Right lobe of liver (tissue), 6 donors: Measurements from ENCODE around the gene CFAP57. TPM values are rescaled to one million over a fixed set of nuclear protein-coding genes. Genes with fewer than 3 reads are reported as not detected.
A peak's percentile ranks its signal among the peaks of the same experiment; 100 is the strongest.

Experiments
- ATAC-seq, 4 donors: fragments of 200-7000 bp; cut with Tn5 transposase; one replicate each; pipeline ENCODE4 v1.9.1; 2020; ENCODE audit warnings: mild to moderate bottlenecking in 4 of 4, moderate library complexity in 4 of 4
- DNase-seq, 3 donors: peaks; one replicate each; pipeline ENCODE4 v3.0.0-alpha.2; 2020
- H3K27ac ChIP-seq, 3 donors: fragments of 200-600 bp; one replicate each; pipeline ENCODE4 v1.8.0; 2022
- H3K27me3 ChIP-seq, 2 donors: fragments of 200-600 bp; one replicate each; pipeline ENCODE4 v1.8.0; 2022
- H3K36me3 ChIP-seq, 4 donors: fragments of 200-600 bp; sonication (generic) in 1 of 4; one replicate each; pipeline versions ENCODE4 v1.5.1 to v1.8.0; 2017 to 2022; ENCODE audit warnings: control low read depth in 1 of 4
- H3K4me1 ChIP-seq, 4 donors: fragments of 200-600 bp; sonication (generic) in 1 of 4; one replicate each; pipeline versions ENCODE4 v1.5.1 to v1.8.0; 2017 to 2022; ENCODE audit warnings: control low read depth in 1 of 4
- H3K4me3 ChIP-seq, 3 donors: fragments of 200-600 bp; one replicate each; pipeline ENCODE4 v1.8.0; 2022
- H3K9me3 ChIP-seq, 4 donors: fragments of 200-600 bp; sonication (generic) in 1 of 4; one replicate each; pipeline versions ENCODE4 v1.5.1 to v1.8.0; 2017 to 2022; ENCODE audit warnings: control low read depth in 1 of 4
- CTCF ChIP-seq, 4 donors: fragments of 200-600 bp in 3 of 4; fragments of 450-650 bp in 1 of 4; IDR thresholded peaks; one replicate each; pipeline versions ENCODE4 v1.5.1 to v1.8.0; 2016 to 2022; ENCODE audit warnings: antibody characterized with exemption in 4 of 4, mild to moderate bottlenecking in 2 of 4
- POLR2A ChIP-seq: fragments of 450-650 bp; IDR thresholded peaks from one replicate; pipeline ENCODE4 v1.6.1; 2017; ENCODE audit warnings: antibody characterized with exemption, mild to moderate bottlenecking
- WGBS: methylation state at CpG from one replicate; pipeline ENCODE4 v1.1.6; 2018; ENCODE audit warnings: low coverage, low lambda C conversion rate; ENCODE audit not compliant: insufficient coverage; ENCODE audit errors: missing lambda C conversion rate; 5-methylcytosine and 5-hydroxymethylcytosine counted together
- intact Hi-C, 2 donors: fragments of 100-400 bp; cut with DNase I; formaldehyde crosslinking; loops; one replicate each; pipeline versions ENCODE4 v1.11.2 to v1.14.1; 2022
- total RNA-seq, 6 experiments: library from RNA; depleted of rRNA in 2 of 6; stranded (reverse); fragments of >200 nt in 2 of 6; fragmentation: NEBNext Ultra II Directional in 3 of 6; extraction: Animal tissue kit (Norgen Biotek cat#: 25700) in 3 of 6; gene quantifications; one replicate each; pipeline versions ENCODE4 v1.1.0 to v1.2.4, GENCODE V29; 2016 to 2023
- donor health status: DM: no; HTN: yes; CAD: no.
- donor health status: DM: no; HTN: no; CAD: no.
- donor health status: DM: no; HTN: no; CAD: no.
- donor health status: DM: no; HTN: yes; CAD: no.
- donor health status: DM: no; HTN: yes; CAD: no.

CFAP57 gene
- total RNA-seq, 6 experiments from 2014 or later = not detected

GRCh38 chr1:43267818-43268425 lies 95.8 kb downstream of the CFAP57 start:
- Histone ChIP-seq H3K36me3 (no peaks in the 10 kb centered on the region), H3K9me3 (no peaks in the 10 kb centered on the region), H3K4me1 (peaks cover 0 to 39% (median 4%) of the 10 kb centered on the region in 4 donors), H3K4me3 (no peak overlapping the region), H3K27ac (peak overlapping the region in 1 of 3 donors; percentile 45), H3K27me3 (no peaks in the 10 kb centered on the region)
- intact Hi-C loops = no loop called here
- TF ChIP-seq CTCF (IDR thresholded peaks at IDR 0.05) = no peak
- no peak for TF ChIP-seq POLR2A
- peak in 2 of 3 donors; percentile 5 to 8 for DNase-seq
- 70% methylated on average over 2 of the region's 3 CpGs for WGBS
- peak in 2 of 4 donors; percentile 2 to 17 for ATAC-seq

GRCh38 chr1:43269627-43270375 lies 97.7 kb downstream of the CFAP57 start, which contains the start of gene TMEM125:
Gene TMEM125, plus strand, starts transcription at chr1:43269983. Its CDS starts 2,740 bp downstream, at chr1:43272723.
- intact Hi-C loops = no loop called here
- H3K9me3 ChIP-seq = no peaks in the 10 kb centered on the region
- TF ChIP-seq POLR2A = no peak
- no peak for TF ChIP-seq CTCF (IDR thresholded peaks at IDR 0.05)
- no peak within 1 kb of the TSS for H3K27ac ChIP-seq
- H3K4me1 ChIP-seq = peaks cover 0 to 34% (median 4%) of the 10 kb centered on the region in 4 donors
- H3K4me3 ChIP-seq = no peak within 1 kb of the TSS
- peak; percentile 10 to 42 (median 35) for DNase-seq
- ATAC-seq = no peak
- no peaks in the 10 kb centered on the region for H3K27me3 ChIP-seq
- WGBS = 100% methylated on average over 7 of the region's 7 CpGs
- no peaks in the 10 kb centered on the region for H3K36me3 ChIP-seq

GRCh38 chr1:43270421-43271095 lies 98.4 kb downstream of the CFAP57 start:
- TF ChIP-seq POLR2A (no peak), CTCF (IDR thresholded peaks at IDR 0.05) (no peak)
- no peaks in the 10 kb centered on the region for H3K9me3 ChIP-seq
- DNase-seq (peak; percentile 25 to 55 (median 41)), ATAC-seq (peak in 1 of 4 donors; percentile 12)
- H3K27ac ChIP-seq = no peak overlapping the region
- intact Hi-C loops = no loop called here
- peaks cover 0 to 31% (median 4%) of the 10 kb centered on the region in 4 donors for H3K4me1 ChIP-seq
- no peak overlapping the region for H3K4me3 ChIP-seq
- WGBS = 31% methylated on average over 15 of the region's 29 CpGs
- no peaks in the 10 kb centered on the region for H3K36me3 ChIP-seq
- no peaks in the 10 kb centered on the region for H3K27me3 ChIP-seq

GRCh38 chr1:43271186-43272118 lies 99.3 kb downstream of the CFAP57 start:
- DNase-seq = peak; percentile 3 to 25 (median 24)
- H3K27ac ChIP-seq = no peak overlapping the region
- intact Hi-C loops = no loop called here
- TF ChIP-seq CTCF (IDR thresholded peaks at IDR 0.05) (no peak), POLR2A (no peak)
- H3K4me1 ChIP-seq = peaks cover 0 to 30% (median 4%) of the 10 kb centered on the region in 4 donors
- 73% methylated on average over 9 of the region's 12 CpGs for WGBS
- H3K36me3 ChIP-seq = no peaks in the 10 kb centered on the region
- H3K27me3 ChIP-seq = no peaks in the 10 kb centered on the region
- ATAC-seq = no peak
- H3K4me3 ChIP-seq = no peak overlapping the region
- no peaks in the 10 kb centered on the region for H3K9me3 ChIP-seq
